HepG2 (cell line): Measurements from ENCODE around the gene TUBA4A. TPM values are rescaled to one million over a fixed set of nuclear protein-coding genes. Genes with fewer than 3 reads are reported as not detected.

Source experiments
- ATF7 ChIP-seq, 2 experiments: fragments of 450-650 bp in 1 of 2; sonication (generic) in 1 of 2; formaldehyde crosslinking in 1 of 2; IDR thresholded peaks; 2 replicates each; pipeline versions ENCODE4 v1.4.0 to v1.6.1; 2016 to 2020; ENCODE audit warnings: antibody characterized with exemption in 1 of 2, mild to moderate bottlenecking in 1 of 2, missing genetic modification reagents in 1 of 2
- CAMTA2 ChIP-seq: sonication (generic); formaldehyde crosslinking; IDR thresholded peaks from 2 replicates; pipeline ENCODE4 v1.4.0; 2020; ENCODE audit warnings: mild to moderate bottlenecking, missing genetic modification reagents, borderline replicate concordance
- MTA3 ChIP-seq: sonication (generic); formaldehyde crosslinking; IDR thresholded peaks from 2 replicates; pipeline ENCODE4 v1.4.0; 2020; ENCODE audit warnings: missing genetic modification reagents
- PPARG ChIP-seq: conservative IDR thresholded peaks from 2 replicates; pipeline ENCODE4 v1.6.1; 2016; ENCODE audit warnings: missing biosample characterization, missing genetic modification reagents
- SYNCRIP ChIP-seq: fragments of 200-400 bp; formaldehyde crosslinking; IDR thresholded peaks from 2 replicates; pipeline ENCODE4 v1.6.1; 2018; ENCODE audit warnings: mild to moderate bottlenecking, low read depth, low read length; ENCODE audit not compliant: insufficient read depth
- TCF7L2 ChIP-seq: IDR thresholded peaks from 2 replicates; pipeline ENCODE4 v1.6.1; 2011; ENCODE audit warnings: mild to moderate bottlenecking, low read depth, low read length, moderate library complexity
- ZBTB3 ChIP-seq: sonication (generic); formaldehyde crosslinking; IDR thresholded peaks from 2 replicates; pipeline ENCODE4 v1.4.0; 2020; ENCODE audit warnings: low read depth, mild to moderate bottlenecking, moderate library complexity, missing genetic modification reagents, borderline replicate concordance
- ZNF598 ChIP-seq: sonication (generic); formaldehyde crosslinking; IDR thresholded peaks from 2 replicates; pipeline ENCODE4 v1.5.1; 2020; ENCODE audit warnings: mild to moderate bottlenecking, missing genetic modification reagents, borderline replicate concordance
- ZNF773 ChIP-seq: sonication (generic); formaldehyde crosslinking; IDR thresholded peaks from 2 replicates; pipeline ENCODE4 v1.4.0; 2020; ENCODE audit warnings: missing genetic modification reagents, borderline replicate concordance
- ZNF879 ChIP-seq: sonication (generic); formaldehyde crosslinking; IDR thresholded peaks from 2 replicates; pipeline ENCODE4 v1.8.1; 2023; ENCODE audit warnings: missing genetic modification reagents
- polyA plus RNA-seq, 8 experiments: library from polyadenylated mRNA; depleted of rRNA in 3 of 8; stranded (reverse) in 7 of 8; unstranded in 1 of 8; fragments of >200 nt; fragmentation: Illumina TruSeq in 4 of 8; extraction: Trizol in 4 of 8; gene quantifications; 2 replicates each; pipeline versions ENCODE4 v1.2.1 to v1.2.3, GENCODE V29; 2011 to 2016; ENCODE audit warnings: low read depth in 4 of 8, missing spikeins in 1 of 8, mixed read lengths in 1 of 8; ENCODE audit not compliant: insufficient read depth in 1 of 8
- total RNA-seq, 5 experiments: library from RNA; depleted of rRNA; stranded (reverse); fragments of >200 nt; fragmentation: Illumina TruSeq; extraction: Trizol; gene quantifications; 2 replicates each; pipeline ENCODE4 v1.2.3, GENCODE V29; 2016; ENCODE audit warnings: low read depth in 1 of 5
- TF ChIP-seq, protein P1 (sequence below): sonication (generic); formaldehyde crosslinking; IDR thresholded peaks from 2 replicates; pipeline ENCODE4 v1.4.0; 2020; ENCODE audit warnings: missing genetic modification reagents, low read depth, mild to moderate bottlenecking, borderline replicate concordance
- TF ChIP-seq, protein P2 (sequence below): sonication (generic); formaldehyde crosslinking; IDR thresholded peaks from 2 replicates; pipeline ENCODE4 v1.5.0; 2020; ENCODE audit warnings: missing genetic modification reagents
- TF ChIP-seq, protein P3 (sequence below): sonication (generic); formaldehyde crosslinking; IDR thresholded peaks from 2 replicates; pipeline ENCODE4 v1.5.0; 2020; ENCODE audit warnings: missing genetic modification reagents
- TF ChIP-seq, protein P4 (sequence below): sonication (generic); formaldehyde crosslinking; IDR thresholded peaks from 2 replicates; pipeline ENCODE4 v1.5.1; 2020; ENCODE audit warnings: missing genetic modification reagents, mild to moderate bottlenecking, borderline replicate concordance

Gene TUBA4A
- total and polyA plus RNA-seq, 2 of the 13 experiments (the other 11 are each of a cell fraction or from before 2014, with no cell fraction given), result 1.3 to 12.7 TPM

DNA sequence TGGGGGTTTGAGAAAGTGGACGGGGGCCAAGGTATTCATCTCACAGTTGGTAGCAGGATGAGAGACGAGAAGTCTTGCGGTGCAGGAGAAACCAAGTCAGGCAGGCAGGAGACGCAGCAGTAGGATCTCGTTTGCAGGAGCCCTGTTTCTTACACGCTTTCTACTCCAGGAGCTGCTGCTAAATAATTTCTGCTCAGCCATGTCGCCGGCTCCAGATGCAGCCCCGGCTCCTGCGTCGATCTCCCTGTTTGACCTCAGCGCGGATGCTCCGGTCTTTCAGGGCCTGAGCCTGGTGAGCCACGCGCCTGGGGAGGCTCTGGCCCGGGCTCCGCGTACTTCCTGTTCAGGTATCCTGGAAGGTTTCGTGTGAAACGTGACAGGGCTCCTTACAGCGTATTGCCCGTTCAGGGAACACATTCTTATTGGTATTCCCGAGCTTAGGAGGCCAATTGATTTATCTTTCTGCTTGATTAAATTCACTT is 23.6 kb downstream of the TUBA4A start (continued):
- TF ChIP-seq ZBTB3 (CRISPR knock-in tag) (no peak), ATF7 (IDR thresholded peaks at IDR 0.05) (no peak), ATF7 (CRISPR knock-in tag; IDR thresholded peaks at IDR 0.05) (no peak), PPARG (CRISPR knock-in tag) (no peak), TCF7L2 (no peak), SYNCRIP (no peak), ZNF773 (CRISPR knock-in tag) (0 out of 2 replicates have a peak, but pooled peaks have one; percentile 6), ZNF879 (CRISPR knock-in tag) (peak; percentile 21; the same call in 1 of the 2 replicates), MTA3 (CRISPR knock-in tag) (no peak), CAMTA2 (CRISPR knock-in tag) (no peak), ZNF598 (CRISPR knock-in tag) (no peak; the same call in 1 of the 2 replicates)
- TF ChIP-seq, protein P1, sequence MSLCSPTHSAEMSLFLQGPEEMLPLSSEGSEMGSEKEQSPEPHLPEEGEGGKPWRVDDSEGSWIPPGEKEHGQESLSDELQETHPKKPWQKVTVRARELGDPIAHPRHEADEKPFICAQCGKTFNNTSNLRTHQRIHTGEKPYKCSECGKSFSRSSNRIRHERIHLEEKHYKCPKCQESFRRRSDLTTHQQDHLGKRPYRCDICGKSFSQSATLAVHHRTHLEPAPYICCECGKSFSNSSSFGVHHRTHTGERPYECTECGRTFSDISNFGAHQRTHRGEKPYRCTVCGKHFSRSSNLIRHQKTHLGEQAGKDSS, result no peak; the same call in 1 of the 2 replicates
- TF ChIP-seq, protein P2, sequence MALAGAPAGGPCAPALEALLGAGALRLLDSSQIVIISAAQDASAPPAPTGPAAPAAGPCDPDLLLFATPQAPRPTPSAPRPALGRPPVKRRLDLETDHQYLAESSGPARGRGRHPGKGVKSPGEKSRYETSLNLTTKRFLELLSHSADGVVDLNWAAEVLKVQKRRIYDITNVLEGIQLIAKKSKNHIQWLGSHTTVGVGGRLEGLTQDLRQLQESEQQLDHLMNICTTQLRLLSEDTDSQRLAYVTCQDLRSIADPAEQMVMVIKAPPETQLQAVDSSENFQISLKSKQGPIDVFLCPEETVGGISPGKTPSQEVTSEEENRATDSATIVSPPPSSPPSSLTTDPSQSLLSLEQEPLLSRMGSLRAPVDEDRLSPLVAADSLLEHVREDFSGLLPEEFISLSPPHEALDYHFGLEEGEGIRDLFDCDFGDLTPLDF (CRISPR knock-in tag), result peak; percentile 28; the same call in 1 of the 2 replicates
- TF ChIP-seq, protein P3, sequence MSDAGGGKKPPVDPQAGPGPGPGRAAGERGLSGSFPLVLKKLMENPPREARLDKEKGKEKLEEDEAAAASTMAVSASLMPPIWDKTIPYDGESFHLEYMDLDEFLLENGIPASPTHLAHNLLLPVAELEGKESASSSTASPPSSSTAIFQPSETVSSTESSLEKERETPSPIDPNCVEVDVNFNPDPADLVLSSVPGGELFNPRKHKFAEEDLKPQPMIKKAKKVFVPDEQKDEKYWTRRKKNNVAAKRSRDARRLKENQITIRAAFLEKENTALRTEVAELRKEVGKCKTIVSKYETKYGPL (CRISPR knock-in tag), result no peak
- TF ChIP-seq, protein P4, sequence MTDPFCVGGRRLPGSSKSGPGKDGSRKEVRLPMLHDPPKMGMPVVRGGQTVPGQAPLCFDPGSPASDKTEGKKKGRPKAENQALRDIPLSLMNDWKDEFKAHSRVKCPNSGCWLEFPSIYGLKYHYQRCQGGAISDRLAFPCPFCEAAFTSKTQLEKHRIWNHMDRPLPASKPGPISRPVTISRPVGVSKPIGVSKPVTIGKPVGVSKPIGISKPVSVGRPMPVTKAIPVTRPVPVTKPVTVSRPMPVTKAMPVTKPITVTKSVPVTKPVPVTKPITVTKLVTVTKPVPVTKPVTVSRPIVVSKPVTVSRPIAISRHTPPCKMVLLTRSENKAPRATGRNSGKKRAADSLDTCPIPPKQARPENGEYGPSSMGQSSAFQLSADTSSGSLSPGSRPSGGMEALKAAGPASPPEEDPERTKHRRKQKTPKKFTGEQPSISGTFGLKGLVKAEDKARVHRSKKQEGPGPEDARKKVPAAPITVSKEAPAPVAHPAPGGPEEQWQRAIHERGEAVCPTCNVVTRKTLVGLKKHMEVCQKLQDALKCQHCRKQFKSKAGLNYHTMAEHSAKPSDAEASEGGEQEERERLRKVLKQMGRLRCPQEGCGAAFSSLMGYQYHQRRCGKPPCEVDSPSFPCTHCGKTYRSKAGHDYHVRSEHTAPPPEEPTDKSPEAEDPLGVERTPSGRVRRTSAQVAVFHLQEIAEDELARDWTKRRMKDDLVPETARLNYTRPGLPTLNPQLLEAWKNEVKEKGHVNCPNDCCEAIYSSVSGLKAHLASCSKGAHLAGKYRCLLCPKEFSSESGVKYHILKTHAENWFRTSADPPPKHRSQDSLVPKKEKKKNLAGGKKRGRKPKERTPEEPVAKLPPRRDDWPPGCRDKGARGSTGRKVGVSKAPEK (CRISPR knock-in tag), result 0 out of 2 replicates have a peak, but pooled peaks have one; percentile 64
